HG03354 (cell line): Measurements from ENCODE around the gene ADAMTS6.
"Not testable (repeated sequence)": the region's sequence is repeated elsewhere in the genome, so short reads cannot be mapped to it uniquely, and the experiment has no call there.

Experiments
- ATAC-seq: cut with Tn5 transposase; IDR thresholded peaks from one replicate; pipeline ENCODE4 v1.9.1; 2021; ENCODE audit warnings: mild to moderate bottlenecking; ENCODE audit not compliant: unreplicated experiment, poor library complexity, severe bottlenecking

ADAMTS6 gene

GRCh38 chr5:65390208-65390607 lies 91.5 kb downstream of the ADAMTS6 start:
- ATAC-seq, result no peak

GRCh38 chr5:65383859-65384258 lies 97.9 kb downstream of the ADAMTS6 start:
- no peak for ATAC-seq

DNA sequence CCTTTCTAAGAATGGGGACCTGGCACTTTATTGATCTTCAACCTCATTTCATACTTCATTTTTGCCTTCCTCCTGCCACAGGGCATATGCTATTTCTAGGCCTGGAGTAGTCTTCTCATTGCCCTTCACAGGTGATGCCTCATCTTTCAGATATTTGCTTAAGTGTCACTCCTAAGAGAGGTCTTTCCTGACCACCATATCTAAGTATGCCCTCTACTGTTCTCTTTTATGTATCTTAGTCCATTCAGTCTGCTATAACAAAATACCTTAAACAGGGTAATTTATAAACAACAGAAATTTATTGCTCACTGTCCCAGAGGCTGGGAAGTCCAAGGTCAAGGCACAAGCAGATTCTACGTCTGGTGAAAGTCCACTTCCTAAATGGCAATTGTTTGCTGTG lies 99.1 kb downstream of the ADAMTS6 start:
- ATAC-seq, result no peak

DNA sequence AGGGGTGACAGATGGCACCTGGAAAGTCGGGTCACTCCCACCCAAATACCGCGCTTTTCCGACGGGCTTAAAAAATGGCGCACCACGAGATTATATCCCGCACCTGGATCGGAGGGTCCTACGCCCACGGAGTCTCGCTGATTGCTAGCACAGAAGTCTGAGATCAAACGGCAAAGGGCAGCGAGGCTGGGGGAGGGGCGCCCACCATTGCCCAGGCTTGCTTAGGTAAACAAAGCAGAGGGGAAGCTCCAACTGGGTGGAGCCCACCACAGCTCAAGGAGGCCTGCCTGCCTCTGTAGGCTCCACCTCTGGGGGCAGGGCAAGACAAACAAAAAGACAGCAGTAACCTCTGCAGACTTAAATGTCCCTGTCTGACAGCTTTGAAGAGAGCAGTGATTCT lies 111.2 kb downstream of the ADAMTS6 start:
- not testable (repeated sequence) for ATAC-seq

GRCh38 chr5:65366655-65367054 lies 115.1 kb downstream of the ADAMTS6 start:
- ATAC-seq, result no peak

DNA sequence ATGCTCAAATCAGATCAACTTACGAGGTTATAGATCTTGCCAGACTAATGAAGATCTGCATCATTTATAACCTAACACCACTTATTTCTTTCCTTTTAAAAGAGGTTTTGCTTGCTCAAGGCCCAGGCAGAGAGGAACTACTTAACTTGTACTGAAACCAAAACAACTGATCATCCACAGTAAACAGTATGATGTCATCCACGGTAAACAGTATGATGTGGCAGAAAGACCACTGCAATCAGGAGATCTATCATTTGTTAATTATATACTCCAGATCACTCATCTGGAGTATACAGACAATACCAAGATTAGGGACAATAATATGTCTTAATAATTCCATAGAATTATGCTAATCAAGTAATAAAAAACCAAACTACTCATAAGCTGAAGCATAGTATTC lies 116.8 kb downstream of the ADAMTS6 start:
- ATAC-seq, result no peak

GRCh38 chr5:65363499-65363898 lies 118.2 kb downstream of the ADAMTS6 start:
- ATAC-seq, result no peak

GRCh38 chr5:65359981-65360380 lies 121.7 kb downstream of the ADAMTS6 start:
- ATAC-seq, result no peak

DNA sequence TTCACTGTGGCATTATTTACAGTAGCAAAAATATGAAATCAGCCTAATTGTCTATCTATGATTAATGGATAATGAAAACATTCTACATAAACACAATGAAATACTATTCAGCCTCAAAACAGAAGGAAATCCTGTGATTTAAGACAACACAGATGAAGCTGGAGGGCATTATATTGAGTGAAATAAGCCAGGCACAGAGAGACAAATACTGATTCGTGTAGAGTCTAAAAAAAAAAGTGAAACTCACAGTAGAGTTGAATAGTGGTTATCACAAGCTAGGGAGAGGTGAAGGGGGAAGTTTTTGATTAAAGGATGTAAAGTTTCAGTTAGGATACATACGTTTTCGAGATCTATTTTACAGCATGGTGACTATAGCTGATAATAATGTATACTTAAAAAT lies 122.2 kb downstream of the ADAMTS6 start:
- ATAC-seq, result no peak

DNA sequence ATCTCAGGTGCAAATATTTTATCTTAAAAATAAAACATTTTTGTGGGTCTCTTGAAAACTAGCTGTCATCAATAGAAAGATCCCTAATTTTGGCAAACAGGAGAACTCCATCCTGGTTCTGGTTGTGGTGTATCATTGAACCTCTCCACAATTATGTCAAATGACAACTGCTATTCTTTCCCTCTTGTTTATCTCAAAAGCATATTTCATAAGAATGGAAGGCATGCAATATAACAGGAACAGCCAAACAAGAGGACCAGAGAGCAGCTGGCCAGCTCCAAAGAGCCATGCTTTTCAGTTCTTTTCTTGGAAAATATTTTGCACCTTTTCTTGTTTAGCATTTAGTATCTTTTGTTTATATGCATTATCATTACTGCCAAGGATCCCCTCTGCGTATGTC lies 125.4 kb downstream of the ADAMTS6 start:
- no peak for ATAC-seq

DNA sequence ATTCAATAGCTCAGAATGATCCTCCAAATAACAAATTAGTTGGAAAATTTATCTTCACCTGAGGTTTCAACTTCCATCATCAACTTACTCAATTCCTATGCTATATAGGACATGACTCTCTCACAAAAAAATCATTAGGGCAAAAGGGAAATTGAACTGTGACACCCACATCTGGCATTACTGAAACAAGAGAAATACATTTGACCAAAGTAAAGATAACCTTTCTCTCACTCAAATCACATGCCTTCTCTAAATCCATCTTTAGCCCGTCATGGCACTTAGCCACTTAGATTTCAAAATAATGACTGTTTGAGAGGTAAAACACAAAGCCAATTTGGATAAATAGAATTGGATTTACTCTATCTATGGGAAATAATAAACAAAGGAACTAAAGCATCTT lies 126.4 kb downstream of the ADAMTS6 start:
- ATAC-seq, result no peak

DNA sequence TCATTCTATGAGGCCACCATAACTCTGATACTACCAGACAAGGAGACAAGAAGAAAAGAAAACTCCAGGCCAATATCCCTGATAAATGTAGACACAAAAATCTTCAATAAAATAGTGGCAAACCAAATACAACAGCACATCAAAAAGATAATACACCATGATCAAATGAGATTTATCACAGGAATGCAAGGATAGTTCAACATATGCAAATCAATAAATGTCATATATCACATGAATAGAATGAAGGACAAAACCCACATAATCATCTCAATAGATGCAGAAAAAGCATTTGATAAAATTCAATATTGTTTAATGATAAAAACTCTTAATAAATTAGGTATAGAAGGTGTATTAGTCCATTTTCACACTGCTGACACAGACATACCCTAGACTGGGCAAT lies 139.9 kb downstream of the ADAMTS6 start:
- no peak for ATAC-seq

- ATAC-seq, result no peak
These were observed 143.0 kb downstream of the ADAMTS6 start for GRCh38 chr5:65338606-65339151.

DNA sequence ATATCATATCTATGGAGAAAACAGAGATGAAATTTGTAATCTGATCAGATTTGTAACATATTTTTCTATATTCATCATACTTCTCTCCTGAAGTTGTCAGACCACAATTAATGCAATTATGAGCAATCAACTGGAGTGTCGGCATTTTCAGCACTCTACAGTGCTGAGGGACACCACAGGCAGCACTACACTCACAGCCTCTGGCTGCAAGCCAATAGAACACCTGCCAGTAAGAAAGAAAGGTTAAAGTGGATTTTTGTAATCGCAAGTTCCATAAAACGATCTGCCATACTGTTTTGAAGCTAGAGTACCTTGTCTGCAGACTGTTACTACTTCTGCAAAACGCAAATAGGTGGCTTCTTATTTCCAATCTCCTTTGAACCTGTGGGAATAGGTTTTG lies 147.6 kb downstream of the ADAMTS6 start:
- no peak for ATAC-seq

- no peak for ATAC-seq
These were observed 149.1 kb downstream of the ADAMTS6 start for GRCh38 chr5:65332591-65332990.

DNA sequence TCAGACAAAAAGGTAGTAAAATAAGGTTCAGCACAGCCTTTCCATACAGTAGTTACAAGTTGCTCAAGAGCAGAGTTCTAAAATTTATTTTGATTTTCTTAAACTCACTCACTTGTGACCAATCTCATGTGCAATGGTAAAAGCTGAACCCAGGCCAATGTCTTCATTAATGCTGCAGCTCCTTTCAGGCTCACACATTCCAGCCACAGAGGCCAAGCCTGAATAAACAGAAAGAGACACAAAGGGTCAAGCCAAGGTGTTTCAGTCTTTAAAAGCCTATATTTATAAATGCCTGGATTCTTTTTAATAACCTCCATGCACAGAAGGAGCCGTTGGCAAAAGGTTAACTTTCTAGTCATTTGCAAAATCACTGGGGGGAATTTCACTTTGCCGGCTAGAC lies 152.5 kb downstream of the ADAMTS6 start:
- ATAC-seq, result no peak

- no peak for ATAC-seq
These were observed 154.1 kb downstream of the ADAMTS6 start for GRCh38 chr5:65327582-65327981.

- ATAC-seq, result no peak
These were observed 154.8 kb downstream of the ADAMTS6 start for GRCh38 chr5:65326922-65327321.

DNA sequence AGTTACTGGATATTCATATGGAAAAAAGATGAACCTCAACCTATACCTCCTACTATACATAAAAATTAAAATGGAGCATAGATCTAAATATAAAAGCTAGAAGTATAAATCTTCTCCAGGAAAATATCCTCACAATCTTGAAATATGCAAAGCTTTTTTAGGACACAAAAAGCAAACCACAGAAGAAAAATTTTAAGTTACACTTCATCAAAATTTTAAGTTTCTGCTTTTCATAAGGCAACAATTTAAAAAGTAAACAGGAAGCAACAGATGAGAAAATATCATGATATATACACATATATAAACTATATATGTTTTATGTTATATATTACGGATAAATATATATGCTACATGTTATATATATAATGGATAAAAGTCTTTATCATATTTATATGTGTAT lies 157.5 kb downstream of the ADAMTS6 start:
- no peak for ATAC-seq

DNA sequence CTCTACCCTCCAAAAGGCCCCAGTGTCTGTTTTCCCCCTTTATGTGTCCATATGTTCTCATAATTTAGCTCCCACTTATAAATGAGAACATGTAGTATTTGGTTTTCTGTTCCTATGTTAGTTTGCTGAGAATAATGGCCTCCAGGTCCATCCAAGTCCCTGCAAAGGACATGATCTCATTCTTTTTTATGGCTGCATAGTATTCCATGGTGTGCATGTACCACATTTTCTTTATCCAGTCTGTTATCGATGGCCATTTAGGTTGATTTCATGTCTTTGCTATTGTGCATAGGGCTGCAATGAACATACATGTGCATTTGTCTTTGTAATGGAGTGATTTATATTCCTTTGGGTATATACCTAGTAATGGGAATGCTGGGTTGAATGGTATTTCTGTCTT lies 161.0 kb downstream of the ADAMTS6 start:
- ATAC-seq, result not testable (repeated sequence)

- ATAC-seq, result no peak
These were observed 161.5 kb downstream of the ADAMTS6 start for GRCh38 chr5:65320250-65320649.

DNA sequence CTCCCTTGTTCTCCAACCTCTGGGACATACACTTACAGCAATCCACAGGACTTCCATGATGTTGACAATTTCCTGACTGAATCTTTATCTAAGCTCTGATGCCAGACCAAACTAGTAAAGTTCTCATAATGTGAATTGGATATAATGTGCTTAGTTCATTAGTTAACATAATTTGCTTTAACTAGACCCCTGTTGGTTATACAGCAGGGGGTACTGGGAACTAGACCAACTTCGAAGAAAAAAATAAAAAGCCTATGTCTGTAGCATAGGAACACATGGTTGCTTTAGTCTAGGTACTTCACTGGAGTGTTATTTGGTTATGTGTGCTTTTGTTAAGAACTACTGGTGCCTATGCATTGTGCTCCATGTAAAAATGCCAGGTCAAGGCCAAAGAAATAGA lies 173.8 kb downstream of the ADAMTS6 start:
- ATAC-seq, result no peak
